Activated CD4-positive, alpha-beta T cell treated with anti-CD3 and anti-CD28 coated beads, Interleukin-2, amount 50 U/mL, for 4 hours (primary cell): ENCODE data around the gene ANKK1.

ENCODE experiments used
- DNase-seq, 2 experiments: peaks; one replicate each; pipeline ENCODE4 v3.0.0-alpha.2; 2020

ANKK1 gene

GRCh38 chr11:113387605-113388211, at the start of gene ANKK1:
TSS of gene ANKK1 (plus strand) at chr11:113387779. CDS start at chr11:113387885, 106 bp downstream.
- DNase-seq = no peak

- no peak for DNase-seq
These were observed 48.8 kb upstream of the ANKK1 start for GRCh38 chr11:113338730-113339129.

GRCh38 chr11:113339929-113340589, 47.5 kb upstream of the ANKK1 start:
- DNase-seq = no peak

GRCh38 chr11:113341388-113342165, 46.0 kb upstream of the ANKK1 start:
- no peak for DNase-seq

GRCh38 chr11:113345978-113346377, 41.6 kb upstream of the ANKK1 start:
- DNase-seq = no peak

- DNase-seq = no peak
These were observed 38.1 kb upstream of the ANKK1 start for GRCh38 chr11:113349528-113349927.

- no peak for DNase-seq
These were observed 37.1 kb upstream of the ANKK1 start for GRCh38 chr11:113350336-113351067.

GRCh38 chr11:113351068-113351450, 36.5 kb upstream of the ANKK1 start:
- no peak for DNase-seq

GRCh38 chr11:113351480-113351879, 36.1 kb upstream of the ANKK1 start:
- DNase-seq = no peak

GRCh38 chr11:113356203-113356602, 31.4 kb upstream of the ANKK1 start:
- no peak for DNase-seq

- DNase-seq = no peak
These were observed 24.2 kb upstream of the ANKK1 start for GRCh38 chr11:113363406-113363805.

- no peak for DNase-seq
These were observed 23.5 kb upstream of the ANKK1 start for GRCh38 chr11:113363996-113364641.

GRCh38 chr11:113365895-113366294, 21.7 kb upstream of the ANKK1 start:
- no peak for DNase-seq

- DNase-seq = no peak
These were observed 18.2 kb upstream of the ANKK1 start for GRCh38 chr11:113369411-113369810.

GRCh38 chr11:113370634-113371033, 16.9 kb upstream of the ANKK1 start:
- no peak for DNase-seq

- no peak for DNase-seq
These were observed 15.3 kb upstream of the ANKK1 start for GRCh38 chr11:113372309-113372708.

GRCh38 chr11:113373306-113373705, 14.3 kb upstream of the ANKK1 start:
- DNase-seq = no peak

GRCh38 chr11:113373981-113374560, 13.5 kb upstream of the ANKK1 start:
- no peak for DNase-seq

GRCh38 chr11:113375402-113375801, 12.2 kb upstream of the ANKK1 start:
- DNase-seq = no peak

GRCh38 chr11:113376156-113376555, 11.4 kb upstream of the ANKK1 start:
- DNase-seq = no peak

GRCh38 chr11:113377681-113378412, 9.7 kb upstream of the ANKK1 start:
- DNase-seq = no peak

GRCh38 chr11:113378692-113379091, 8.9 kb upstream of the ANKK1 start:
- DNase-seq = no peak
